K562 (cell line): ENCODE results near the gene NCOA3. TPM values are rescaled to one million over a fixed set of nuclear protein-coding genes. Genes with fewer than 3 reads are reported as not detected.
A peak's percentile ranks its signal among the peaks of the same experiment; 100 is the strongest.

Source experiments
- ATF7 ChIP-seq: fragments of 450-650 bp; IDR thresholded peaks from 2 replicates; pipeline ENCODE4 v1.7.1; 2014; ENCODE audit warnings: mild to moderate bottlenecking, moderate library complexity
- CBFB ChIP-seq: sonication (generic); formaldehyde crosslinking; IDR thresholded peaks from 2 replicates; pipeline ENCODE4 v1.4.0; 2020; ENCODE audit warnings: mild to moderate bottlenecking, missing genetic modification reagents
- ETV5 ChIP-seq: sonication (generic); formaldehyde crosslinking; IDR thresholded peaks from 2 replicates; pipeline ENCODE4 v1.4.0; 2020; ENCODE audit warnings: low read depth, mild to moderate bottlenecking, missing genetic modification reagents
- GTF2F1 ChIP-seq: IDR thresholded peaks from 2 replicates; pipeline ENCODE4 v1.6.1; 2011; ENCODE audit warnings: low read depth, low read length, improper control_type of control experiment
- NFE2 ChIP-seq: IDR thresholded peaks from 2 replicates; pipeline ENCODE4 v1.6.1; 2014; ENCODE audit warnings: antibody characterized with exemption, low read depth
- STAG1 ChIP-seq: sonication (generic); formaldehyde crosslinking; IDR thresholded peaks from 2 replicates; pipeline ENCODE4 v1.5.0; 2020; ENCODE audit warnings: missing genetic modification reagents, borderline replicate concordance
- TSC22D4 ChIP-seq: fragments of 450-650 bp; IDR thresholded peaks from 2 replicates; pipeline ENCODE4 v1.6.1; 2016; ENCODE audit warnings: missing genetic modification characterization, missing biosample characterization, control low read depth
- ZZZ3 ChIP-seq: fragments of 450-650 bp; IDR thresholded peaks from 2 replicates; pipeline ENCODE4 v1.6.1; 2016; ENCODE audit warnings: antibody characterized with exemption, mild to moderate bottlenecking, moderate library complexity
- polyA plus RNA-seq, 8 experiments: library from polyadenylated mRNA; depleted of rRNA in 4 of 8; stranded (reverse) in 5 of 8; unstranded in 3 of 8; fragments of >200 nt; fragmentation: Nextera tagmentation in 2 of 8; fragmentation: Illumina TruSeq in 1 of 8; extraction: Ambion mirVana in 2 of 8; extraction: Trizol in 1 of 8; gene quantifications; 2 replicates each; pipeline versions ENCODE4 v1.2.1 to v1.2.3, GENCODE V29; 2011 to 2014; ENCODE audit warnings: inconsistent platforms in 1 of 8, missing spikeins in 1 of 8
- total RNA-seq, 7 experiments: library from RNA; depleted of rRNA in 6 of 7; stranded (reverse); fragments of >200 nt in 6 of 7; fragmentation: Illumina TruSeq in 2 of 7; extraction: Trizol in 2 of 7; gene quantifications; 2 replicates each; pipeline versions ENCODE4 v1.2.1 to v1.2.3, GENCODE V29; 2011 to 2021; ENCODE audit warnings: low replicate concordance in 1 of 7
- TF ChIP-seq, protein P1 (sequence below): fragments of 450-650 bp; IDR thresholded peaks from 2 replicates; pipeline ENCODE4 v1.6.1; 2016; ENCODE audit warnings: mild to moderate bottlenecking, moderate library complexity
- TF ChIP-seq, protein P2 (sequence below): fragments of 250-450 bp; sonication (Bioruptor Pico); IDR thresholded peaks from 2 replicates; pipeline ENCODE4 v1.9.0; 2021; ENCODE audit warnings: mild to moderate bottlenecking, inconsistent platforms
- TF ChIP-seq, protein P3 (sequence below): fragments of 450-650 bp; IDR thresholded peaks from 2 replicates; pipeline ENCODE4 v1.6.1; 2016

NCOA3 gene
- total and polyA plus RNA-seq, 9 of the 15 experiments (the other 6 are each of a cell fraction or from before 2014, with no cell fraction given): 3.2 to 24.3 (median 14.4) TPM

DNA sequence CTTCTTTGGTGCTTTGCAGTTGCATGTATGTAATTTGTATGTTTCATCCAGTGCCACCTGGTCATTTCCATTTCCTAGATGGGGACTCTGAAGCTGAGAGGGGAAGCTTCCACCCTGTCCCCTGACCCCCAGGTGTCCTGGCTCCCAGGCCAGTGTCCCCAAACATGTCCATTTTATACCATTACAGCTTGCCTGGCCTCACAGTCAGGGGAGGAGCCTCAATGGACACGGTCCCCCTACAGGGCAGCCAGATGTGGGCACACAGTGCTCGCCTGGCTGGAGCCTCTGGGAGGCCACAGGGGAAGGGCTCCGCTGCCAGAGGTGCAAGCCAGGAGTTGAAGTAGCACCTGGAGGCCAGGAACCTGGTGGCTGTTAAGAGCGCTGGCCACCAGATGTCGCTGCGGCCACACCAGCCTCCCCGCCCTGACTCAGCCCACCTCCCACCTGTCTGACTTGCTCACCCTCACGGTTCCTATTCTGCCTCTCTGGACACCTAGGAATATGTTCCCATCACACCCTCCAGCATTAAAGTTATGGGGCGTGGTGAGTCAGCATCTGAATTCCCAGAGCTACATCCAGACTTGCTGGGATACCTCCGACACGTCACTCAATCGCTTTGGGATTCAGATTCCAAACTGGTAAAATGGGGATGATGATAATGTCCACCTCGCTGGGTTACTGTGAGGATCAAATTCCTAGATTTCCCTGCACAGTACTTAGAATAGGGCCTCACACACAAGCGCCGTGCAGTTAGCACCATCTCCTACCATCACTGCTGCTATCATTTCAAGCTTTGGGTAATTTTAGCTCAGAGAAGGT, 176.2 kb downstream of the NCOA3 start (continued):
- TF ChIP-seq, protein P1, sequence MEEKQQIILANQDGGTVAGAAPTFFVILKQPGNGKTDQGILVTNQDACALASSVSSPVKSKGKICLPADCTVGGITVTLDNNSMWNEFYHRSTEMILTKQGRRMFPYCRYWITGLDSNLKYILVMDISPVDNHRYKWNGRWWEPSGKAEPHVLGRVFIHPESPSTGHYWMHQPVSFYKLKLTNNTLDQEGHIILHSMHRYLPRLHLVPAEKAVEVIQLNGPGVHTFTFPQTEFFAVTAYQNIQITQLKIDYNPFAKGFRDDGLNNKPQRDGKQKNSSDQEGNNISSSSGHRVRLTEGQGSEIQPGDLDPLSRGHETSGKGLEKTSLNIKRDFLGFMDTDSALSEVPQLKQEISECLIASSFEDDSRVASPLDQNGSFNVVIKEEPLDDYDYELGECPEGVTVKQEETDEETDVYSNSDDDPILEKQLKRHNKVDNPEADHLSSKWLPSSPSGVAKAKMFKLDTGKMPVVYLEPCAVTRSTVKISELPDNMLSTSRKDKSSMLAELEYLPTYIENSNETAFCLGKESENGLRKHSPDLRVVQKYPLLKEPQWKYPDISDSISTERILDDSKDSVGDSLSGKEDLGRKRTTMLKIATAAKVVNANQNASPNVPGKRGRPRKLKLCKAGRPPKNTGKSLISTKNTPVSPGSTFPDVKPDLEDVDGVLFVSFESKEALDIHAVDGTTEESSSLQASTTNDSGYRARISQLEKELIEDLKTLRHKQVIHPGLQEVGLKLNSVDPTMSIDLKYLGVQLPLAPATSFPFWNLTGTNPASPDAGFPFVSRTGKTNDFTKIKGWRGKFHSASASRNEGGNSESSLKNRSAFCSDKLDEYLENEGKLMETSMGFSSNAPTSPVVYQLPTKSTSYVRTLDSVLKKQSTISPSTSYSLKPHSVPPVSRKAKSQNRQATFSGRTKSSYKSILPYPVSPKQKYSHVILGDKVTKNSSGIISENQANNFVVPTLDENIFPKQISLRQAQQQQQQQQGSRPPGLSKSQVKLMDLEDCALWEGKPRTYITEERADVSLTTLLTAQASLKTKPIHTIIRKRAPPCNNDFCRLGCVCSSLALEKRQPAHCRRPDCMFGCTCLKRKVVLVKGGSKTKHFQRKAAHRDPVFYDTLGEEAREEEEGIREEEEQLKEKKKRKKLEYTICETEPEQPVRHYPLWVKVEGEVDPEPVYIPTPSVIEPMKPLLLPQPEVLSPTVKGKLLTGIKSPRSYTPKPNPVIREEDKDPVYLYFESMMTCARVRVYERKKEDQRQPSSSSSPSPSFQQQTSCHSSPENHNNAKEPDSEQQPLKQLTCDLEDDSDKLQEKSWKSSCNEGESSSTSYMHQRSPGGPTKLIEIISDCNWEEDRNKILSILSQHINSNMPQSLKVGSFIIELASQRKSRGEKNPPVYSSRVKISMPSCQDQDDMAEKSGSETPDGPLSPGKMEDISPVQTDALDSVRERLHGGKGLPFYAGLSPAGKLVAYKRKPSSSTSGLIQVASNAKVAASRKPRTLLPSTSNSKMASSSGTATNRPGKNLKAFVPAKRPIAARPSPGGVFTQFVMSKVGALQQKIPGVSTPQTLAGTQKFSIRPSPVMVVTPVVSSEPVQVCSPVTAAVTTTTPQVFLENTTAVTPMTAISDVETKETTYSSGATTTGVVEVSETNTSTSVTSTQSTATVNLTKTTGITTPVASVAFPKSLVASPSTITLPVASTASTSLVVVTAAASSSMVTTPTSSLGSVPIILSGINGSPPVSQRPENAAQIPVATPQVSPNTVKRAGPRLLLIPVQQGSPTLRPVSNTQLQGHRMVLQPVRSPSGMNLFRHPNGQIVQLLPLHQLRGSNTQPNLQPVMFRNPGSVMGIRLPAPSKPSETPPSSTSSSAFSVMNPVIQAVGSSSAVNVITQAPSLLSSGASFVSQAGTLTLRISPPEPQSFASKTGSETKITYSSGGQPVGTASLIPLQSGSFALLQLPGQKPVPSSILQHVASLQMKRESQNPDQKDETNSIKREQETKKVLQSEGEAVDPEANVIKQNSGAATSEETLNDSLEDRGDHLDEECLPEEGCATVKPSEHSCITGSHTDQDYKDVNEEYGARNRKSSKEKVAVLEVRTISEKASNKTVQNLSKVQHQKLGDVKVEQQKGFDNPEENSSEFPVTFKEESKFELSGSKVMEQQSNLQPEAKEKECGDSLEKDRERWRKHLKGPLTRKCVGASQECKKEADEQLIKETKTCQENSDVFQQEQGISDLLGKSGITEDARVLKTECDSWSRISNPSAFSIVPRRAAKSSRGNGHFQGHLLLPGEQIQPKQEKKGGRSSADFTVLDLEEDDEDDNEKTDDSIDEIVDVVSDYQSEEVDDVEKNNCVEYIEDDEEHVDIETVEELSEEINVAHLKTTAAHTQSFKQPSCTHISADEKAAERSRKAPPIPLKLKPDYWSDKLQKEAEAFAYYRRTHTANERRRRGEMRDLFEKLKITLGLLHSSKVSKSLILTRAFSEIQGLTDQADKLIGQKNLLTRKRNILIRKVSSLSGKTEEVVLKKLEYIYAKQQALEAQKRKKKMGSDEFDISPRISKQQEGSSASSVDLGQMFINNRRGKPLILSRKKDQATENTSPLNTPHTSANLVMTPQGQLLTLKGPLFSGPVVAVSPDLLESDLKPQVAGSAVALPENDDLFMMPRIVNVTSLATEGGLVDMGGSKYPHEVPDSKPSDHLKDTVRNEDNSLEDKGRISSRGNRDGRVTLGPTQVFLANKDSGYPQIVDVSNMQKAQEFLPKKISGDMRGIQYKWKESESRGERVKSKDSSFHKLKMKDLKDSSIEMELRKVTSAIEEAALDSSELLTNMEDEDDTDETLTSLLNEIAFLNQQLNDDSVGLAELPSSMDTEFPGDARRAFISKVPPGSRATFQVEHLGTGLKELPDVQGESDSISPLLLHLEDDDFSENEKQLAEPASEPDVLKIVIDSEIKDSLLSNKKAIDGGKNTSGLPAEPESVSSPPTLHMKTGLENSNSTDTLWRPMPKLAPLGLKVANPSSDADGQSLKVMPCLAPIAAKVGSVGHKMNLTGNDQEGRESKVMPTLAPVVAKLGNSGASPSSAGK: no peak
- TF ChIP-seq, protein P2, sequence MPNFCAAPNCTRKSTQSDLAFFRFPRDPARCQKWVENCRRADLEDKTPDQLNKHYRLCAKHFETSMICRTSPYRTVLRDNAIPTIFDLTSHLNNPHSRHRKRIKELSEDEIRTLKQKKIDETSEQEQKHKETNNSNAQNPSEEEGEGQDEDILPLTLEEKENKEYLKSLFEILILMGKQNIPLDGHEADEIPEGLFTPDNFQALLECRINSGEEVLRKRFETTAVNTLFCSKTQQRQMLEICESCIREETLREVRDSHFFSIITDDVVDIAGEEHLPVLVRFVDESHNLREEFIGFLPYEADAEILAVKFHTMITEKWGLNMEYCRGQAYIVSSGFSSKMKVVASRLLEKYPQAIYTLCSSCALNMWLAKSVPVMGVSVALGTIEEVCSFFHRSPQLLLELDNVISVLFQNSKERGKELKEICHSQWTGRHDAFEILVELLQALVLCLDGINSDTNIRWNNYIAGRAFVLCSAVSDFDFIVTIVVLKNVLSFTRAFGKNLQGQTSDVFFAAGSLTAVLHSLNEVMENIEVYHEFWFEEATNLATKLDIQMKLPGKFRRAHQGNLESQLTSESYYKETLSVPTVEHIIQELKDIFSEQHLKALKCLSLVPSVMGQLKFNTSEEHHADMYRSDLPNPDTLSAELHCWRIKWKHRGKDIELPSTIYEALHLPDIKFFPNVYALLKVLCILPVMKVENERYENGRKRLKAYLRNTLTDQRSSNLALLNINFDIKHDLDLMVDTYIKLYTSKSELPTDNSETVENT (CRISPR knock-in tag): peak; percentile 56; the same call in 1 of the 2 replicates
- TF ChIP-seq NFE2 (peak; percentile 19; the same call in 1 of the 2 replicates), STAG1 (CRISPR knock-in tag) (peak; percentile 71; the same call in 1 of the 2 replicates), ATF7 (0 out of 2 replicates have a peak, but pooled peaks have one; percentile 9), ETV5 (CRISPR knock-in tag) (0 out of 2 replicates have a peak, but pooled peaks have one; percentile 38), TSC22D4 (tag) (no peak), GTF2F1 (no peak), ZZZ3 (no peak), CBFB (CRISPR knock-in tag) (0 out of 2 replicates have a peak, but pooled peaks have one; percentile 77)
- TF ChIP-seq, protein P3, sequence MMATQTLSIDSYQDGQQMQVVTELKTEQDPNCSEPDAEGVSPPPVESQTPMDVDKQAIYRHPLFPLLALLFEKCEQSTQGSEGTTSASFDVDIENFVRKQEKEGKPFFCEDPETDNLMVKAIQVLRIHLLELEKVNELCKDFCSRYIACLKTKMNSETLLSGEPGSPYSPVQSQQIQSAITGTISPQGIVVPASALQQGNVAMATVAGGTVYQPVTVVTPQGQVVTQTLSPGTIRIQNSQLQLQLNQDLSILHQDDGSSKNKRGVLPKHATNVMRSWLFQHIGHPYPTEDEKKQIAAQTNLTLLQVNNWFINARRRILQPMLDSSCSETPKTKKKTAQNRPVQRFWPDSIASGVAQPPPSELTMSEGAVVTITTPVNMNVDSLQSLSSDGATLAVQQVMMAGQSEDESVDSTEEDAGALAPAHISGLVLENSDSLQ: 0 out of 2 replicates have a peak, but pooled peaks have one; percentile 11
